ENCODE results near the gene REPS2.

The REPS2 gene

GRCh38 chrX:17098516-17099247 lies 152.2 kb downstream of the REPS2 start:
- no peak for DNase-seq

GRCh38 chrX:17104433-17104832 lies 158.0 kb downstream of the REPS2 start:
- DNase-seq: no peak

DNA sequence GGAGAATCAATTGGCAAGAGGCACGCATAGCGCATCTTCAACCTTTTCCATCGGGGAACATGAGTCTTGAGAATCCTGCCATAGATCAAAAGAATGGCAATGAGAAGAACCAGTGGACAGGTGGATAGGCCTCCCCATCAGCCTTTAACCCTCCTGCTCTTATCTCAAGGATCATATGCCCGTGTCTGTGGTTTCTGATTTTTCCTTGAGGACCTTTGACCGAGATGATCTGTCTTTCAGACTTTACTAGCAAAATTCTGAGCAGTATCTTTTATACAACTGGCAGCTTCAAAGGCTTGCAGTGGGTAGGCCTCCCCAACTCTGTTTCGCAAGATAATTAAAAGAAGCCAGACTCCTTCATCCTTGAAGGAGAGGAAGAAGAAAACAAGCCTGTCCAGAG lies 174.4 kb downstream of the REPS2 start:
- DNase-seq: no peak

DNA sequence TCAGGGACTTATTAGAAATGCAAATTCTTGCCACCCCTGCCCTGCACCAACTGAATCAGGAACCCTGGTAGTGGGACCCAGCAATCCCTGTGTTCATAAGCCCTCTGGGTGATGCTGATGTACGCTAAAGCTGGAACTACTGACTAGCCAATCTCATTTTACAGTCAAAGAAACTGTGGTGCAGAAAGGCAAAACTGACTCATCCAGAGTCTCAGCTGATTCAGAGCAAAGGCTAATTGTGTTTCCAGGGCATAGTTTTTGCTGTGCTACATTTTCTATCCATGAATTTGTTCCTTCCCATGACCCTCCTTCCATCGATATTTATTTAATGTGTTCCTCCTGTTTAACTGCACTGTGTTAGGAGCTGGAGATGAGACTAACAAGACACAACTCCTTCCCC lies 207.5 kb downstream of the REPS2 start:
- DNase-seq: no peak

DNA sequence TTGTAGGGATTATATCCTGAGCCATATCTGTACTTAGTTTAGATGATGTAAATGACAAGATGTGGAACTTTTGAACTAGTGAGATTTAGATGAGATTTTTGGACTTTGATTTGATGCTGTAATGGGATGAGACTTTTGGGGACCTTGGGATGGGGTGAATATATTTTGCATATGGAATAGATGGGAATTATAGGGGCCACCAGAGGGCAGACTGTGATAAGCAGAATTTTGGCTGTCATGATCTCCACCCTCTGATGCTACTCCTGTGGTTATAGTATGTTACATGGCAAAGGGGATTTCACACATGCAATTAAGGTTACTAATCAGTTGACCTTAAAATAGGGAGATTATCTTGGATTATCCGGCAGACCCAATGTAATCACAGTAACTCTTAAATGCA lies 214.5 kb downstream of the REPS2 start:
- DNase-seq: no peak

DNA sequence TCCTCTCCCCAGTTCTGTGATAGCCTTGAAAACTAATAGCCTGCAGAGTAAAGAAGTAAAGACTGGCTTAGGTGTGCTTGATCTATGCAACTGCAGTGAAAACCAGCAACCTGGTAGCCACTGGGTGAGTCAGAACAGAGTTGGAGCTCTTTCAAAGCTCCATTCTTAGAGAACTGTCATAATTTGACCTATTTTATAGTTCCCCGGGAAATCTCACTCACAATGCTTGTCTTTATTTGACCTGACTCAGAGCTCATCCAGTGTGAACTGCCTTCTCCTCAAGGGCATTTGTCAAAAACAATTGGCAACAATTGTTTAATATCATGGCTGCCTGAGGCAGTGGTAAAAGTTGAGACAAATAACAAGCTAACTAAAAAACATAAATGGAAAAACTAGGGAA lies 215.5 kb downstream of the REPS2 start:
- DNase-seq: no peak

- DNase-seq: no peak
Observed at GRCh38 chrX:17164079-17164478, 217.6 kb downstream of the REPS2 start.

DNA sequence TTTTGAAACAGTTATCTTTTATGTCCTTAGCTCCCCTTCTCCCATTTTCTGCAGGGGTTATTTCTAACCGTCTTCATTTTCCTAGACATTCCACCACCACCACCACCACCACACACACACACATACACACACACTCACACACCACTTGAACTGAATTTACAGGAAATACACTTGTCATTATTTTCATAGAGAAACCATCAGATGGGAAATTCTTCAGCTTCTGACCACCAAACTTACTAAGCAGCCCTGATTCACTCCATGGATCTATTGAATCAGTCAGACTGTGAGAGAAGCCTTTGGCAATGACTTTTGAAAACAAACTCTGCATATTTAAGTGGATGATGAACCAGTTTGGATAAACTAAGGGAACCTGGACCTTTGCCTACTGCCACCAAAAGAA lies 218.5 kb downstream of the REPS2 start:
- no peak for DNase-seq

DNA sequence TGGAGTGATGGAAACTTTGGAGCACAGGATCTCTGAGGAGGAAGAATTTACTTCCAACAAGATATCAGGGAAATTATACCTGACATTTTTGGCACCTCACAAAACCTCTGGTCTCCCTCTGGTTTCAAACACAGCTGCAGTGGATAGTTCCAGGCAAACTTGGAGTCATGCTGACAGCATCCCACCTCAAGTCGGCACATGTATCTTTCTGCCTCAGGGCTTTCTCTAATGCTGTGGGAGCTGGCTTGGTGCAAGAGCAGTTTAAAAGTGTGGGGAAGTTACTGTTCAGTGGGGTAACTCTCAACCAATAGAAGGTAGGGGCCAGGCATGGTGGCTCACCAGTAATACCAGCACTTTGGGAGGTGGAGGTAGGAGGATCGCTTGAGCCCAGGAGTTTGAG lies 221.5 kb downstream of the REPS2 start:
- no peak for DNase-seq

DNA sequence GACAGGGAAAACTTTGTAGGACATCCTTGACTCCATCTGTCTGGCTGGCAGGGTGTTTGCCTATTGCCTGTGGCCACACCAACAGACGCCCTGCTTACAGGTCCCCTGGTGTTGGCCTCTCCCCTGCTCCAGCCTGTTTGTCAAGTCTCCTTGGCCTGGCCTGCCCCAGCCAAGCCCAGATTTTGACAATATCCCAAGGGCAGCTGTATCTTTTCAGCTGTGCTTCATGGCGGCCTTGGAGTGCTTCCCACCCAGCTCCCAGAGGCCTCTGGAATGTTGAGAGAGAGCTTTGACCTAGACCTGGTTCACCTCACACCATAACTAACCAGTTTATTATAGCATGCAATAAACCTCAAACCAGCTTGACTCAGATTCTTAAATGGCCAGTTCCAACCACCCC lies 224.5 kb downstream of the REPS2 start:
- DNase-seq: no peak

DNA sequence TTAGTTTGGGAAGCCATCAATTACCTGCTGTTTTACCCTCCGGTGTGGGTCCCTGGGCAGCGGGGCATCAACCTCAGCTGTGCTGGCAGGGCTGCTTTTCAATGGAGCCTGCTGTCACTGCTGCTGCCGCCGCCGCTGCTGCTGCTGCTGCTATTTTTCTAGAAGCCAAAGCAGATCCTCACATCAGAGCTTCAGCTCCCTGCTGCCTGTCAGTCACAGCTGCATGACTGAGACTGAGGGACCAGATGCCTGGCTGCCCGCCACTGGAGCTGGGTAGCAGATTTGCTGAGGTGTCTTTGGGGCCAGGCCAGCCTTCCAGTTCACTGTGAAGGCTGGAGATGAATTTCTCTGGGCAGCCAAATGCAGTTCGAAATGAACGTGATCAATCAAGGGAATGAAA lies 228.2 kb downstream of the REPS2 start:
- no peak for DNase-seq

- DNase-seq: no peak
Observed at GRCh38 chrX:17182317-17182716, 235.9 kb downstream of the REPS2 start.

GRCh38 chrX:17183566-17183965 lies 237.1 kb downstream of the REPS2 start:
- no peak for DNase-seq

- DNase-seq: no peak
Observed at GRCh38 chrX:17185431-17185830, 239.0 kb downstream of the REPS2 start.

DNA sequence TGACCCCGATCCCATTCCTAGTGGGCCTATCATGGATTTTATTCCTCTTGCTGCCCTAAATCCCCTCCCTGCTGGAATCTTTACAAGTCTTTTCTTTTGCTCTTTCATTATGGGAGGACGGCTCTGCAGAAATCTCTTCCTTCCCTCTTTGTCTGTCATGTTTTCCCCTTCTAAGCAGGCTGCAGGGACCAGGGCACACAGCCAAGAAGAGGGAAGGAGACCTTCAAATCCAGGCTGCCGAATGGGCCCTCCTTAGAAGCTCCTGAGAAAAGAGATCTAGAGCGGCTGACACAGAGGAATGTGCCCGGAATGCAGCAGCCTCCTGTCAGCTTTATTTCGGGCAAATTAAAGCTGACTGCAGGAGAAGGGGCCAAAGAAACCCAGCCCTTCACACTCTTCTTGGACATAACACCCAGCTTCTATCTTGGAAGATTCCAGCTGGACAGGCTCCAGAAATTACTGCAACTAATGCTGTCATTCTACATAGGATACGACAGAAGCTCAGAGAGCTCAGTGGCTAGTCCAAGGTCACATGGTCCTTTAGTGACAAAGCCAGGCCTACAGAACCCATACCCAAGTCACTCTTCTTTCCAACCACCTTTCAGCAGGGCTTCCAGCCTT lies 240.8 kb downstream of the REPS2 start:
- DNase-seq: no peak

- DNase-seq: no peak
Observed at GRCh38 chrX:17192106-17192505, 245.6 kb downstream of the REPS2 start.

Measured in activated naive CD4-positive, alpha-beta T cell treated with anti-CD3 and anti-CD28 coated beads, Interleukin-2, amount 50 U/mL, for 16 hours (primary cell).